IMR-90 (cell line): ENCODE results near the gene ATG7. TPM values are rescaled to one million over a fixed set of nuclear protein-coding genes. Genes with fewer than 3 reads are reported as not detected.

ENCODE experiments used
- ATAC-seq: fragments of 200-7000 bp; cut with Tn5 transposase; 2 replicates; pipeline ENCODE4 v1.9.1; 2020; ENCODE audit warnings: low read depth, mild to moderate bottlenecking, moderate library complexity
- BruUV-seq: library from RNA; stranded (reverse); fragments of 400-500 nt; replicated peaks from 2 replicates; lab custom pipeline; 2021; lab: Mats Ljungman, UMichigan
- CTCF ChIA-PET: fragments of 300-600 bp; formaldehyde crosslinking; extraction: SDS; loops from one replicate; lab custom pipeline; 2021; ENCODE audit warnings: antibody characterized with exemption; lab: Yijun Ruan, JAX
- POLR2A ChIA-PET: fragments of 300-600 bp; sonication (Branson Sonifier 250); formaldehyde crosslinking; loops from one replicate; lab custom pipeline; 2022; ENCODE audit warnings: antibody characterized with exemption; ENCODE audit not compliant: unreplicated experiment; lab: Charles Lee
- DNase-seq: peaks from one replicate; pipeline ENCODE4 v3.0.0; 2013
- H2AFZ ChIP-seq: replicated peaks from 2 replicates; pipeline ENCODE3; 2013; ENCODE audit warnings: low read length, mild to moderate bottlenecking; ENCODE audit not compliant: poor library complexity
- H2AK5ac ChIP-seq: 2 replicates; pipeline ENCODE4 v1.6.1; 2013; ENCODE audit warnings: low read depth, low read length, inconsistent platforms
- H2AK9ac ChIP-seq: replicated peaks from 2 replicates; pipeline ENCODE3; 2013; ENCODE audit warnings: mild to moderate bottlenecking, low read depth, low read length, moderate library complexity; ENCODE audit not compliant: poor library complexity
- H2BK120ac ChIP-seq: 2 replicates; pipeline ENCODE4 v1.6.1; 2013; ENCODE audit warnings: low read depth, low read length, inconsistent platforms
- H2BK15ac ChIP-seq: 3 replicates; pipeline ENCODE4 v1.6.1; 2013; ENCODE audit warnings: low read depth, low read length, inconsistent platforms
- H2BK20ac ChIP-seq: 2 replicates; pipeline ENCODE4 v1.6.1; 2013; ENCODE audit warnings: low read depth, mild to moderate bottlenecking, inconsistent platforms, low read length, moderate library complexity
- H2BK5ac ChIP-seq: 2 replicates; pipeline ENCODE4 v1.6.1; 2013; ENCODE audit warnings: mild to moderate bottlenecking, low read depth, low read length, inconsistent platforms; ENCODE audit not compliant: poor library complexity, severe bottlenecking
- H3K14ac ChIP-seq: replicated peaks from 2 replicates; pipeline ENCODE4 v1.6.1; 2013; ENCODE audit warnings: low read depth, low read length, inconsistent platforms
- H3K18ac ChIP-seq: 2 replicates; pipeline ENCODE4 v1.6.1; 2013; ENCODE audit warnings: low read depth, low read length, control low read depth
- H3K23ac ChIP-seq: 2 replicates; pipeline ENCODE4 v1.6.1; 2013; ENCODE audit warnings: low read depth, low read length, inconsistent platforms
- H3K27ac ChIP-seq: 2 replicates; pipeline ENCODE4 v1.5.1; 2013; ENCODE audit warnings: mild to moderate bottlenecking, control low read depth, low read length; ENCODE audit not compliant: insufficient read depth
- H3K27me3 ChIP-seq: 2 replicates; pipeline ENCODE4 v1.6.1; 2013; ENCODE audit warnings: low read length; ENCODE audit not compliant: control insufficient read depth, insufficient read depth
- H3K36me3 ChIP-seq: 2 replicates; pipeline ENCODE4 v1.6.1; 2013; ENCODE audit warnings: low read length, mixed read lengths; ENCODE audit not compliant: control insufficient read depth, insufficient read depth
- H3K4ac ChIP-seq: 2 replicates; pipeline ENCODE4 v1.6.1; 2013; ENCODE audit warnings: low read depth, low read length, inconsistent platforms
- H3K4me1 ChIP-seq: 2 replicates; pipeline ENCODE4 v1.6.1; 2013; ENCODE audit warnings: low read length, mixed read lengths; ENCODE audit not compliant: control insufficient read depth, insufficient read depth
- H3K4me2 ChIP-seq: 2 replicates; pipeline ENCODE4 v1.6.1; 2013; ENCODE audit warnings: low read depth, mild to moderate bottlenecking, control low read depth, low read length, moderate library complexity
- H3K4me3 ChIP-seq: 2 replicates; pipeline ENCODE4 v1.5.1; 2013; ENCODE audit warnings: low read depth, mild to moderate bottlenecking, control low read depth, low read length, moderate library complexity; ENCODE audit not compliant: insufficient read depth
- H3K56ac ChIP-seq: 2 replicates; pipeline ENCODE4 v1.6.1; 2013; ENCODE audit warnings: low read length, inconsistent platforms; ENCODE audit not compliant: insufficient read depth; ENCODE audit errors: extremely low read depth
- H3K79me1 ChIP-seq, 2 experiments: 2 replicates each; pipeline ENCODE4 v1.6.1; 2013; ENCODE audit warnings: low read length in 2 of 2, inconsistent platforms in 1 of 2, low read depth in 1 of 2
- H3K9ac ChIP-seq: 2 replicates; pipeline ENCODE4 v1.6.1; 2013; ENCODE audit warnings: low read depth, low read length, control low read depth
- H3K9me1 ChIP-seq: 2 replicates; pipeline ENCODE4 v1.6.1; 2013; ENCODE audit warnings: low read length, inconsistent platforms; ENCODE audit not compliant: insufficient read depth
- H3K9me3 ChIP-seq: 2 replicates; pipeline ENCODE4 v1.6.1; 2013; ENCODE audit warnings: low read length; ENCODE audit not compliant: control insufficient read depth, insufficient read depth
- H4K20me1 ChIP-seq: 2 replicates; pipeline ENCODE4 v1.6.1; 2013; ENCODE audit warnings: low read length, inconsistent platforms; ENCODE audit not compliant: insufficient read depth
- H4K5ac ChIP-seq: 2 replicates; pipeline ENCODE4 v1.6.1; 2013; ENCODE audit warnings: mild to moderate bottlenecking, low read depth, low read length, control low read depth
- H4K8ac ChIP-seq, 2 experiments: 2 replicates each; pipeline ENCODE4 v1.6.1; 2013; ENCODE audit warnings: low read depth in 2 of 2, low read length in 2 of 2, control low read depth in 1 of 2, inconsistent platforms in 1 of 2
- H4K91ac ChIP-seq: 2 replicates; pipeline ENCODE4 v1.6.1; 2013; ENCODE audit warnings: low read depth, low read length, inconsistent platforms; ENCODE audit not compliant: insufficient read depth
- MAZ ChIP-seq: IDR thresholded peaks from 2 replicates; pipeline ENCODE4 v1.6.1; 2012; ENCODE audit warnings: low read depth, mild to moderate bottlenecking, low read length, improper control_type of control experiment, moderate library complexity, borderline replicate concordance
- WGBS, 2 experiments: methylation state at CpG; one replicate each; pipeline versions ENCODE4 v1.1.5 to v1.1.7; 2013; ENCODE audit warnings: missing lambda C conversion rate in 2 of 2; ENCODE audit not compliant: insufficient read length in 1 of 2; ENCODE audit errors: extremely low coverage in 2 of 2; 5-methylcytosine and 5-hydroxymethylcytosine counted together
- dilution Hi-C: fragments of 300-500 bp; cut with HindIII; formaldehyde crosslinking; loops from one replicate; pipeline ENCODE4 v1.14.3; 2018; ENCODE audit warnings: low sequenced_read_pairs; ENCODE audit not compliant: unreplicated experiment
- in situ Hi-C: fragments of 300-500 bp; cut with MboI; formaldehyde crosslinking; loops from 3 replicates; pipeline ENCODE4 v1.14.3; 2019; ENCODE audit warnings: low sequenced_read_pairs, inconsistent platforms, mixed read lengths
- intact Hi-C: fragments of 100-400 bp; cut with micrococcal nuclease; formaldehyde crosslinking; loops from 2 replicates; pipeline ENCODE4 v1.10.0; 2022
- polyA plus RNA-seq, 3 experiments: library from polyadenylated mRNA; depleted of rRNA; stranded (reverse); fragments of >200 nt; gene quantifications; 2 replicates each; pipeline ENCODE4 v1.2.3, GENCODE V29; 2012; ENCODE audit warnings: low replicate concordance in 1 of 3
- total RNA-seq: library from RNA; depleted of rRNA; stranded (reverse); fragments of >200 nt; gene quantifications from 2 replicates; pipeline ENCODE4 v1.2.3, GENCODE V29; 2012

Gene ATG7
- total and polyA plus RNA-seq, 2 of the 4 experiments (the other 2 are of a cell fraction) = 15.6 to 51.4 TPM

DNA sequence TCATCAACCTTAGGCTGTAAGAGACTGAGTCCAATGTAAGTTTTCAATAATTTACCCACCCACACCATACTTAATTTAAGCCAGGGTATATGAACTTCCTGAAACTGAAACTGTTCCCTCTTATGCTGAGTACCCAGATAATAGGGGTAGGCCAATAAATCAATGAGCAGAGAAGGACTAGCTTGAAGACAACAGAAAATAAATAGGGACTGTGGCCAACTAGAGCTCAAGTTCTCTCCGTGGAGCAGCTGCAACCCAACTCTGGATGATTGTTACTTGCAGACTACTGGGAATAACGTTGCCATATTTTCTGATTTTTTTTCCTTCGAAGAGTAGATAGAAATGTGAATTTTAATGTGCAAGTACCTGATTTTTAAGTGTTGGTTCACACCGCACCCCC lies 128.0 kb downstream of the ATG7 start:
- Histone ChIP-seq H3K9me3 (0 out of 2 replicates have a peak, but pooled peaks cover 3% of the 10 kb centered on the region), H2AK9ac (no peak overlapping the region), H3K27me3 (no peaks in the 10 kb centered on the region), H2AFZ (no peak overlapping the region), H3K4me2 (no peak overlapping the region), H3K9me1 (no peaks in the 10 kb centered on the region), H4K8ac (no peak overlapping the region), H3K4me3 (no peak overlapping the region), H3K23ac (no peak overlapping the region), H3K56ac (no peak overlapping the region), H3K27ac (no peak overlapping the region), H3K9ac (no peak overlapping the region), H3K4me1 (no peaks in the 10 kb centered on the region), H2BK20ac (no peak overlapping the region), H4K91ac (no peak overlapping the region), H3K79me1 (no peaks in the 10 kb centered on the region; a peak in 1 of 4 replicates), H3K4ac (no peak overlapping the region), H2AK5ac (no peak overlapping the region), H3K36me3 (no peaks in the 10 kb centered on the region), H2BK120ac (no peak overlapping the region), H2BK15ac (no peak overlapping the region), H4K5ac (no peak overlapping the region), H4K20me1 (no peaks in the 10 kb centered on the region), H3K18ac (no peak overlapping the region), H3K14ac (no peak overlapping the region), H2BK5ac (no peak overlapping the region)
- ATAC-seq (no peak), DNase-seq (no peak)
- no CpG with 5 or more reads among the region's 4 CpGs for WGBS, 2 experiments
- CTCF ChIA-PET = no interaction called here
- in situ Hi-C loops = no loop called here
- intact Hi-C loops = no loop called here
- no TSS peak for BruUV-seq
- no peak for TF ChIP-seq MAZ
- POLR2A ChIA-PET = no interaction called here
- dilution Hi-C loops = no loop called here
